BJ (cell line): Measurements from ENCODE around the gene LRP2. TPM values are rescaled to one million over a fixed set of nuclear protein-coding genes. Genes with fewer than 3 reads are reported as not detected.

Experiments used
- CTCF ChIA-PET: fragments of 350-600 bp; formaldehyde crosslinking; extraction: SDS; loops from one replicate; lab custom pipeline; 2021; ENCODE audit warnings: antibody characterized with exemption, inconsistent platforms; lab: Yijun Ruan, JAX
- POLR2A ChIA-PET: fragments of 300-600 bp; sonication (Branson Sonifier 250); formaldehyde crosslinking; extraction: SDS; loops from one replicate; lab custom pipeline; 2021; ENCODE audit warnings: antibody characterized with exemption; lab: Charles Lee
- DNase-seq: peaks from one replicate; pipeline ENCODE4 v3.0.0-alpha.2; 2011; ENCODE audit warnings: low read depth
- H3K27me3 ChIP-seq: 2 replicates; pipeline ENCODE4 v1.6.0; 2011; ENCODE audit warnings: low read length; ENCODE audit not compliant: control insufficient read depth, insufficient read depth
- H3K36me3 ChIP-seq: 2 replicates; pipeline ENCODE4 v1.5.1; 2011; ENCODE audit warnings: low read length; ENCODE audit not compliant: control insufficient read depth, insufficient read depth
- H3K4me3 ChIP-seq: 2 replicates; pipeline ENCODE4 v1.5.1; 2011; ENCODE audit warnings: low read depth, mild to moderate bottlenecking, control low read depth, low read length
- CTCF ChIP-seq: IDR thresholded peaks from 2 replicates; pipeline ENCODE4 v1.5.1; 2011; ENCODE audit warnings: low read depth, mild to moderate bottlenecking, control low read depth, inconsistent platforms, low read length, moderate library complexity; ENCODE audit not compliant: insufficient read depth
- polyA plus RNA-seq: library from polyadenylated mRNA; depleted of rRNA; stranded (reverse); fragments of >200 nt; gene quantifications from 2 replicates; pipeline ENCODE4 v1.2.3, GENCODE V29; 2011

LRP2 gene
- polyA plus RNA-seq, 1 experiment = not detected

GRCh38 chr2:169300636-169301530 is 61.5 kb downstream of the LRP2 start:
- CTCF ChIA-PET = interaction anchor here (0.7 to 0.8 kb wide), 2 partner anchors 98 to 364 kb away, joined by 3 read pairs; no protein-coding TSS in a partner anchor
- Histone ChIP-seq H3K4me3 (no peak overlapping the region), H3K36me3 (no peaks in the 10 kb centered on the region), H3K27me3 (no peaks in the 10 kb centered on the region)
- POLR2A ChIA-PET = no interaction called here
- no peak for TF ChIP-seq CTCF
- DNase-seq = no peak

- ChIA-PET POLR2A (no interaction called here), CTCF (no interaction called here)
- Histone ChIP-seq H3K36me3 (no peaks in the 10 kb centered on the region), H3K4me3 (no peak overlapping the region), H3K27me3 (no peaks in the 10 kb centered on the region)
- TF ChIP-seq CTCF = no peak
- DNase-seq = no peak
These were observed 64.3 kb downstream of the LRP2 start for GRCh38 chr2:169298007-169298406.

- no peak for TF ChIP-seq CTCF
- Histone ChIP-seq H3K4me3 (no peak overlapping the region), H3K27me3 (no peaks in the 10 kb centered on the region), H3K36me3 (no peaks in the 10 kb centered on the region)
- POLR2A ChIA-PET = no interaction called here
- DNase-seq = no peak
- CTCF ChIA-PET = no interaction called here
These were observed 68.2 kb downstream of the LRP2 start for GRCh38 chr2:169294001-169294675.

DNA sequence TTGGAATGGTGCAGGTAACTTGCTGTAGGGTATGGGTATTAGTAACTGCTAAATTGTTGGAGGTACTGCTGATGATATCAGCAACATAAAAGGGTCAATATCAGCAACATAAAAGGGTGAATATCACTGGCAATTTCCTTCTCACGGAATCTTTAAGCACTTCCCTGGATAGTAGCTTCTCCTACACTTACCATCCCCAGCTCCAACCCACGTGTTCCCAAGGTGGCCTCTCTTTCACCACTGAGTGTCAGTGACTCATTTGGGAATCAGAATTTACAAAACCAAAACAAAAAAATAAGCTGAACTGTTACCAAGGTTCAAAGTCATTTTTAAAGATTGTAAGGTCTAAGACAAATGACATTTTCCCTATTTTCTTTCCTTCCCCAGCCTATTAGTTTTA is 70.8 kb downstream of the LRP2 start:
- DNase-seq = no peak
- Histone ChIP-seq H3K36me3 (no peaks in the 10 kb centered on the region), H3K4me3 (no peak overlapping the region), H3K27me3 (no peaks in the 10 kb centered on the region)
- TF ChIP-seq CTCF = no peak
- ChIA-PET POLR2A (no interaction called here), CTCF (no interaction called here)

DNA sequence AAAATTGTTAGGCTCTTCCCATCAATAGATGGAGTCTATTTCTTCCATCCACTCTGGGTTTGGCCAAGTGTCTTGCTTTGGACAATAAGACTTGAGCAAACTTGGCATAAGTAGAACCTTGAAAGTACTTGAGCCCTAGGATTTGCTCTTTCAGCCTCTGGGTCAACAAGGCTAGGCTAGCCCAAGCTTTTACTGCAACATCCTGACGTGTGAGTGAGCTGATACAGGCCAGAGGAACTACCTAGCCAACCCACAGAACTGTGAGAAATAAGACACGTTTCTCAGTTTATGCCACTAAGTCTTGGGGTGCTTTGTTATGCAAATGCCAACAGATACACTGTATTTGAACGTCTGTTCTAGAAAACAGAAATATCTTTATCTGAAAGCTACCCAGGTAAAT is 71.9 kb downstream of the LRP2 start:
- Histone ChIP-seq H3K27me3 (no peaks in the 10 kb centered on the region), H3K36me3 (no peaks in the 10 kb centered on the region), H3K4me3 (no peak overlapping the region)
- no peak for TF ChIP-seq CTCF
- no peak for DNase-seq
- ChIA-PET POLR2A (no interaction called here), CTCF (no interaction called here)
